Vagina (tissue), 2 donors: ENCODE measurements around the gene REN.

Experiments used
- CTCF ChIP-seq, 3 experiments: fragments of 450-650 bp in 2 of 3; fragments of 200-600 bp in 1 of 3; sonication (generic) in 1 of 3; IDR thresholded peaks; one replicate each; pipeline ENCODE4 v1.5.1; 2017 to 2019; ENCODE audit warnings: antibody characterized with exemption in 3 of 3, mild to moderate bottlenecking in 2 of 3, moderate library complexity in 2 of 3
- POLR2AphosphoS5 ChIP-seq, 2 donors: sonication (generic); formaldehyde crosslinking; IDR thresholded peaks; one replicate each; pipeline ENCODE4 v1.9.0; 2017; ENCODE audit warnings: antibody characterized with exemption in 2 of 2, mild to moderate bottlenecking in 2 of 2, low read depth in 1 of 2; ENCODE audit not compliant: insufficient read depth in 1 of 2

DNA sequence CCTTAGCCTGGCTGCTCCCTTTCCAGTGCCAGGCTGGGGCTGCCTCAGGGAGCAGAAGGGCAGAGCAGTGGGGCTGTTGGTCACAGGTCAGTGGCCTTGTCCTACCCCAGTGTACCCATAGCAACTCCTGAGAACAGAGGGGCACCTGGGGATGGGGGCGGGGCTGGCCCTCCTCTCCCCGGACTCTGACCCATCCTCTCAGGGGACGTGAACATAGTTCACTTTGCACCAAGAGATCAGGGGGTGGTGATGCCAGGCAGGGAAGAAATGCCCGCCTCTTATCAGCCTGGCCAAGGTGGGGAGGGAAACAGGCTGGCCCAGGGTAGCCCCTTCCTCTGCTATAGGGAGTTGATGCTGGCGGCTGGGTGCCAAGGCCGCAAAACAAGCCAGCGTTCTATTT lies 19.2 kb downstream of the REN start:
- TF ChIP-seq CTCF (IDR thresholded peaks at IDR 0.05) (no peak), POLR2AphosphoS5 (IDR thresholded peaks at IDR 0.05; ENCODE audit: insufficient read depth in 1 of 2, low read depth in 1 of 2) (no peak)
